ENCODE data around the gene SURF1. TPM values are rescaled to one million over a fixed set of nuclear protein-coding genes. Genes with fewer than 3 reads are reported as not detected.

The SURF1 gene
- total and polyA plus RNA-seq, 12 donors, result 50.9 to 111 (median 72.8) TPM

GRCh38 chr9:133309608-133310007 is 46.7 kb downstream of the SURF1 start:
- no peak for DNase-seq
- intact Hi-C loops (cut with DNase I), result no loop called here
- no peaks in the 10 kb centered on the region for H3K9me3 ChIP-seq (replicated peaks in 1 of 3)
- no peaks in the 10 kb centered on the region for H3K36me3 ChIP-seq (replicated peaks in 1 of 2)
- no peak for TF ChIP-seq CTCF (IDR thresholded peaks at IDR 0.05)
- no peak for TF ChIP-seq POLR2A (IDR thresholded peaks at IDR 0.05)
- H3K4me1 ChIP-seq (replicated peaks in 1 of 2), result no peaks in the 10 kb centered on the region
- H3K27me3 ChIP-seq, result peaks cover 6% of the 10 kb centered on the region
- H3K27ac ChIP-seq, result no peak overlapping the region
- WGBS, 4 donors, result 69 to 80% (median 74%) methylated on average over 6 of the region's 6 CpGs
- no peak overlapping the region for H3K4me3 ChIP-seq

DNA sequence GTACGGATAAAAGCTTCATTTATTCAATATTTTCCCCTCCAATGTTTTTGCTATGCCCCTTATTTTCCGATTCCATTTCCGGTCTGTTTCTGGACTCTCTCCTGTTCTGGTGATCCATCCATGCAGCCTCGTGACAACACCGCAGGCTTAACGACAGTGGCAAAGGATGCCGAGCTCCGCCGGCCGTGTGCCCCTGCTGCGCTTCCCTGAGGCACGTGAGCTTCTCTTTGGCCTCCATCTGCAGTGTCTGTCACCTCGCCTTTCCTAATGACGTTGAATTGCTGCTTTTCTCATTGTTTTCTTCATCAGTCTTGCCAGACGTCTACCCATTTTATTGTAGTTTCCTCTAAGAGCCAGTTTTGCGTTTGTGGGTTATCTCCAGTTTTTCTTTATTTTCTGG is 49.0 kb downstream of the SURF1 start:
- TF ChIP-seq POLR2A (IDR thresholded peaks at IDR 0.05) (no peak), CTCF (IDR thresholded peaks at IDR 0.05) (no peak)
- 70 to 74% (median 72%) methylated on average over 16 of the region's 16 CpGs for whole genome bisulfite sequencing, 4 donors
- Histone ChIP-seq H3K27me3 (peaks cover 6% of the 10 kb centered on the region), H3K4me1 (replicated peaks in 1 of 2) (no peaks in the 10 kb centered on the region), H3K4me3 (no peak overlapping the region), H3K27ac (no peak overlapping the region), H3K9me3 (replicated peaks in 1 of 3) (no peaks in the 10 kb centered on the region), H3K36me3 (replicated peaks in 1 of 2) (no peaks in the 10 kb centered on the region)
- intact Hi-C loops (cut with DNase I), result no loop called here
- peak in 1 of 7 donors; percentile 4 for DNase-seq

GRCh38 chr9:133306242-133307204 is 49.8 kb downstream of the SURF1 start:
- H3K4me1 ChIP-seq (replicated peaks in 1 of 2), result no peaks in the 10 kb centered on the region
- no peaks in the 10 kb centered on the region for H3K36me3 ChIP-seq (replicated peaks in 1 of 2)
- no peaks in the 10 kb centered on the region for H3K9me3 ChIP-seq (replicated peaks in 1 of 3)
- WGBS, 4 donors, result 71 to 75% (median 74%) methylated on average over 24 to 31 of the region's 31 CpGs
- no peak overlapping the region for H3K4me3 ChIP-seq
- peak in 2 of 7 donors; percentile 3 to 35 for DNase-seq
- H3K27me3 ChIP-seq, result peaks cover 6% of the 10 kb centered on the region
- no peak for TF ChIP-seq CTCF (IDR thresholded peaks at IDR 0.05)
- TF ChIP-seq POLR2A (IDR thresholded peaks at IDR 0.05), result no peak
- no peak overlapping the region for H3K27ac ChIP-seq
- intact Hi-C loops (cut with DNase I), result no loop called here

- no peaks in the 10 kb centered on the region for H3K4me1 ChIP-seq (replicated peaks in 1 of 2)
- no peak for TF ChIP-seq POLR2A (IDR thresholded peaks at IDR 0.05)
- TF ChIP-seq CTCF (IDR thresholded peaks at IDR 0.05), result no peak
- WGBS, 4 donors, result 74 to 88% (median 83%) methylated on average over 16 to 23 of the region's 23 CpGs
- no peak overlapping the region for H3K27ac ChIP-seq
- intact Hi-C loops (cut with DNase I), result no loop called here
- H3K9me3 ChIP-seq (replicated peaks in 1 of 3), result no peaks in the 10 kb centered on the region
- H3K4me3 ChIP-seq, result no peak overlapping the region
- H3K27me3 ChIP-seq, result peaks cover 6% of the 10 kb centered on the region
- no peaks in the 10 kb centered on the region for H3K36me3 ChIP-seq (replicated peaks in 1 of 2)
- DNase-seq, result peak in 2 of 7 donors; percentile 4 to 29
These were observed 50.6 kb downstream of the SURF1 start for GRCh38 chr9:133305731-133306130.
